Activated naive CD8-positive, alpha-beta T cell treated with anti-CD3 and anti-CD28 coated beads, Interleukin-2, amount 50 U/mL, for 24 hours (primary cell): ENCODE measurements around the gene POLR3A.
A peak's percentile ranks its signal among the peaks of the same experiment; 100 is the strongest.

Experiments
- ATAC-seq: fragments of 150-1000 bp; cut with Tn5 transposase; one replicate; pipeline ENCODE4 v1.10.0; 2021
- DNase-seq: peaks from one replicate; pipeline ENCODE4 v3.0.0; 2021
- H3K27ac Mint-ChIP-seq: one replicate; pipeline ENCODE4 v1.8.0; 2021; ENCODE audit warnings: mild to moderate bottlenecking, mixed read lengths
- H3K27me3 Mint-ChIP-seq: one replicate; pipeline ENCODE4 v1.8.0; 2021; ENCODE audit warnings: mixed read lengths
- H3K36me3 Mint-ChIP-seq: one replicate; pipeline ENCODE4 v1.8.0; 2021; ENCODE audit warnings: low read depth, mixed read lengths
- H3K4me1 Mint-ChIP-seq: one replicate; pipeline ENCODE4 v1.8.0; 2021; ENCODE audit warnings: mixed read lengths
- H3K4me3 Mint-ChIP-seq: one replicate; pipeline ENCODE4 v1.8.0; 2021; ENCODE audit warnings: mild to moderate bottlenecking, moderate library complexity, mixed read lengths
- H3K9me3 Mint-ChIP-seq: one replicate; pipeline ENCODE4 v1.8.0; 2021; ENCODE audit warnings: mixed read lengths

The POLR3A gene

DNA sequence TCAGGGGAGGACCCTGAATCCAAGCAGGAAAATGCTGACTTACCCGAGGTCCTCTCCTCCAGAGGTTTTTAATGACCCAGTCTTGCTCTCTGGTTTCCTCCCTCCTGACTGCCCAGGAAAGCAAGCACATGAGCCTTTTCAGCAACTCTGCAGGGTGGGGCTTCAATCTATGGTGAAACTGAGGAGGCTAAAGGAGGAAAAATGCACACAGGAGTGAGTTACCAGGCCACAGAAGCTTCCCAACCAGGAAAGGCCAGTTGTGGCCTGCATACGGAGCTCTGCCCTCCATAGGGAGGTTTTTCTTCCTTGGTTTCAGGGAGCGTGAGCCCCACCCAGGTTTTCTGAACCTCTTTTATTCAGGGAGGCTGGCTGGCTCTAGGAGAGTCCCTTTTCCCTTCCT lies 88.7 kb downstream of the POLR3A start:
- Mint-ChIP-seq H3K4me3 (no peak overlapping the region), H3K27me3 (peaks cover 3% of the 10 kb centered on the region), H3K36me3 (no peaks in the 10 kb centered on the region), H3K4me1 (peaks cover 5% of the 10 kb centered on the region), H3K27ac (no peak overlapping the region), H3K9me3 (no peaks in the 10 kb centered on the region)
- DNase-seq, result no peak
- no peak for ATAC-seq

DNA sequence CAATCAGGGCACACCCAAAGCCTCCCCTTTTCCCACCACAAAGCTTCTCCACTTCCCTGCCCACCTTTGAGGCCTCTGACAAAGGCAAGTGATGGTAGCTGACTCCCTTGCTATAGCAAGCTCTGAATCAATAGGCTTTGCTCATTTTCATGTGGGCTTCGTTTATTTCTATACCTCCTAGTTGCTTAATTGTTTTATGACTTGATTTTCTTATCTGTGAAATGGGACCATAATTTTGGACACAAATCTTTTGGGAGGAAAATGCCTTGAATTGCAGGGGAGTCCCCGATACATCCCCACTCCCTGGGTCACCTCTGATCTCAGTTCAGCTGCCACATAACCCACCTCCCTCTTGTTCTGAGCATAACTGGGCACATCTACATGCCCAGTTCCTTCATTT lies 89.1 kb downstream of the POLR3A start:
- no peaks in the 10 kb centered on the region for H3K36me3 Mint-ChIP-seq
- peaks cover 2% of the 10 kb centered on the region for H3K27me3 Mint-ChIP-seq
- no peak overlapping the region for H3K27ac Mint-ChIP-seq
- peaks cover 5% of the 10 kb centered on the region for H3K4me1 Mint-ChIP-seq
- no peak for ATAC-seq
- no peak overlapping the region for H3K4me3 Mint-ChIP-seq
- DNase-seq, result no peak
- H3K9me3 Mint-ChIP-seq, result no peaks in the 10 kb centered on the region

DNA sequence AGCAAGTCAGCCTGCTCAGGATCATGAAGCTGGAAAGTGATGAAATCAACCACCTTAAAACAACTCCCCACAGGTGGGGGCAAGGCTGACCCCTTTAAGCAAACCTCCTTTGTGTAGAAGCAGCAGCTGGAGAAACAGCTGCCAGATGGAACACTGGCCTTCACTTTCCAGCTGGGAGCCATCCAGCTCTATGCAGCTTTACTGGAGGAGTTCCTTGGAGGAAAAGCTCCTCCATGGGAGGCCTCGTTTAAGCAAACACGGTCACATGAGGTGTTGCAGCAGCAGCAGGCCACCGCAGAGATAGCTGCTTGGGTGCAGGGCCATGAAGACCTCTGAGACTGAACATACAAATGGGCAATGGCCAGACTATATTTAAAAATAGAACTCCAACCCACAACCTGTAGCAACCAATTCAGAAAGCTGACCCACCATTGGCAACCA lies 89.7 kb downstream of the POLR3A start:
- H3K9me3 Mint-ChIP-seq, result no peaks in the 10 kb centered on the region
- DNase-seq (no peak), ATAC-seq (no peak)
- H3K36me3 Mint-ChIP-seq, result no peaks in the 10 kb centered on the region
- peaks cover 5% of the 10 kb centered on the region for H3K4me1 Mint-ChIP-seq
- H3K27me3 Mint-ChIP-seq, result no peaks in the 10 kb centered on the region
- no peak overlapping the region for H3K27ac Mint-ChIP-seq
- H3K4me3 Mint-ChIP-seq, result no peak overlapping the region

DNA sequence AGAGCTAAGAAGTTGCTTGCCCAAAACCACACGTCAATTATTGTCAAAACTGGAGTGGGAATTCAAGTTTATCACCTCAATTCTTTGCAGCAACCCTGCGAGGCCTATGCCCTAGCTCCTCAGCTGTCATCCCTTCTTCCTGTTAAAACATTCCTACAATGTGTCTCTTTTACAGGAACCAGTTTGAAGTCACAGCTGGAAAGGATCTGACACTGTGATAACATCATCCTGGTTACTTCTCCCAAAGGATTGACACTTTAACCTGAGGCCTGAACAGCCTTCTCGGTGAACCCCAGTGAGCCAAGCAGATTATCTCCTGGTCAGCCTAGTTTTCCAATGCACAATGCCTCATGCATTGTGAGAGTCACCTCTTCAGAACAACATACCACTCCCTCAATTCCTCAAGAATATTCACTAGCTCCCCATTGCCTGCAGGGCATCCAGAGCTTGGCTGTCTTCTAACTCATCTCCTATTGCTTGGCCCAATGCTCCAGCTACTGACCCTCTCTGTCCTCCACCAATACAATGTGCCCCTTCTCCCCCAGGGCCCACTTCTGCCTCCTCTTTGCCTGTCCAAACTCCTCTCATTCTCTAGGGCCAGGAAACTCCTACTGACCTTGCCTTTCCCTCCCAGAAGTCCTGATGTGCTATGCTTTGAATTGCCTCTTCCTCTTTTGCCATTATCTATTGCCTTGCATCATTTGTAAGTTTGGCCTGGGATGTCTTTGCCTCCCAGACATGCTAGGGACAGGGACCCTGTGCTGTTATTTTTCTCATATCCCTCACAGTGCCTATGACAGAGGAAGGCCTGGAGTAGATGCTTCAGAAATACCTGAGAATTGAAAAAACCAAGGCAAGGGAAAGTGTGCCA lies 92.4 kb downstream of the POLR3A start:
- no peaks in the 10 kb centered on the region for H3K27me3 Mint-ChIP-seq
- no peaks in the 10 kb centered on the region for H3K9me3 Mint-ChIP-seq
- H3K4me3 Mint-ChIP-seq, result no peak overlapping the region
- DNase-seq (no peak), ATAC-seq (no peak)
- H3K27ac Mint-ChIP-seq, result no peak overlapping the region
- H3K4me1 Mint-ChIP-seq, result peaks cover 2% of the 10 kb centered on the region
- no peaks in the 10 kb centered on the region for H3K36me3 Mint-ChIP-seq

GRCh38 chr10:77932016-77932715 lies 97.1 kb downstream of the POLR3A start:
- H3K9me3 Mint-ChIP-seq, result no peaks in the 10 kb centered on the region
- ATAC-seq (no peak), DNase-seq (no peak)
- H3K36me3 Mint-ChIP-seq, result no peaks in the 10 kb centered on the region
- peaks cover 7% of the 10 kb centered on the region for H3K4me1 Mint-ChIP-seq
- no peak overlapping the region for H3K4me3 Mint-ChIP-seq
- no peak overlapping the region for H3K27ac Mint-ChIP-seq
- peaks cover 25% of the 10 kb centered on the region for H3K27me3 Mint-ChIP-seq

GRCh38 chr10:77927402-77928246 lies 101.7 kb downstream of the POLR3A start:
- peak; percentile 3 for DNase-seq
- H3K27ac Mint-ChIP-seq, result peak overlapping the region; percentile 42

DNA sequence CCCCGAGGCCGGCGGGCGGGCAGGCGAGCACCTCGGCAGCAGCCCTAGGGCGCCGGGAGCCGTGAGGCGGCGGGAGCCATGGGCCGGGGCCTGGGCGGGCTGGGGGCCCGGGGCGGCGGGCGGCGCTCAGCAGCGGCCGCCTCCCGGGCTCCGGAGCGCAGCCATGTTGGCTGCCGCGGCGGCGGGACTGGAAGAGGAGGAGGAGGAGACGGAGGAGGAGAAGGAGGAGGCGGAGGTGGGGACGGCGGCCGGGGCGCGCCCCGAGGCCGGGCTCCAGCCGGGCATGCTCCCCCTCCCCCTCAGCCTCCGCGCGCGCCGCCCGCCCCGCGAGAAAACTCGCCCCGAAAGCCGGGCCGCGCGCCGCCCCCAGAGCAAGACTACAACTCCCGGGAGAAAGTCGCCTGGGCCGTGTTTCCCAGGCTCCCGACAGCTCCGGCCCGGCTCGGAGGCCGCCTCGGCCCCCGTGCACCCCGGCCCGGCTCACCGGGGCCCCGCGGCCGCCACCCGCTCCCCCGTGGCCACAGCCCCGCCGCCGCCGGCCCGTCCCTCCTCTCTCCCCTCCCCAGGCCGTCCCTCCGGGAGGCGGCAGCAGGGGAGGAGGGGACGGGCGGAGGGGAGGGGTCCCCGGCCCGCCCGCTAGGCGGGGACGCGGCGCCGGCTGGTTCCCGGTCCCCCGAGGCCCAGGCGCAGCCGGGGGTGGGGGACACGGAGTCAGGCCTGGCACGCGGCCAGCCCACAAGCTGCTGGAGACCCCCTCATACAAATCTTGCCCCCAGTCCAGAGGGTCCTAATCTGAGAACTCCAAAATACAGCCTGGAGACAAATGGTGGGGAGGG lies 102.5 kb downstream of the POLR3A start, which contains the start of gene DLG5:
Gene DLG5 (minus strand): TSS at position 190 of the 836 bp plus-strand sequence. CDS start 235 bp downstream, outside the sequence.
- Mint-ChIP-seq H3K36me3 (no peaks in the 10 kb centered on the region), H3K4me1 (peaks cover 8% of the 10 kb centered on the region), H3K27me3 (peaks cover 45% of the 10 kb centered on the region), H3K4me3 (peak within 1 kb of the TSS; percentile 71), H3K27ac (peak within 1 kb of the TSS; percentile 42), H3K9me3 (no peaks in the 10 kb centered on the region)
- DNase-seq (peak; percentile 32), ATAC-seq (peak; percentile 42)

More at GRCh38 chr10:77927402-77928246, 101.7 kb downstream of the POLR3A start:
- Mint-ChIP-seq H3K27me3 (peaks cover 43% of the 10 kb centered on the region), H3K4me3 (peak overlapping the region; percentile 71), H3K36me3 (no peaks in the 10 kb centered on the region), H3K9me3 (no peaks in the 10 kb centered on the region), H3K4me1 (peaks cover 8% of the 10 kb centered on the region)
- ATAC-seq, result no peak

DNA sequence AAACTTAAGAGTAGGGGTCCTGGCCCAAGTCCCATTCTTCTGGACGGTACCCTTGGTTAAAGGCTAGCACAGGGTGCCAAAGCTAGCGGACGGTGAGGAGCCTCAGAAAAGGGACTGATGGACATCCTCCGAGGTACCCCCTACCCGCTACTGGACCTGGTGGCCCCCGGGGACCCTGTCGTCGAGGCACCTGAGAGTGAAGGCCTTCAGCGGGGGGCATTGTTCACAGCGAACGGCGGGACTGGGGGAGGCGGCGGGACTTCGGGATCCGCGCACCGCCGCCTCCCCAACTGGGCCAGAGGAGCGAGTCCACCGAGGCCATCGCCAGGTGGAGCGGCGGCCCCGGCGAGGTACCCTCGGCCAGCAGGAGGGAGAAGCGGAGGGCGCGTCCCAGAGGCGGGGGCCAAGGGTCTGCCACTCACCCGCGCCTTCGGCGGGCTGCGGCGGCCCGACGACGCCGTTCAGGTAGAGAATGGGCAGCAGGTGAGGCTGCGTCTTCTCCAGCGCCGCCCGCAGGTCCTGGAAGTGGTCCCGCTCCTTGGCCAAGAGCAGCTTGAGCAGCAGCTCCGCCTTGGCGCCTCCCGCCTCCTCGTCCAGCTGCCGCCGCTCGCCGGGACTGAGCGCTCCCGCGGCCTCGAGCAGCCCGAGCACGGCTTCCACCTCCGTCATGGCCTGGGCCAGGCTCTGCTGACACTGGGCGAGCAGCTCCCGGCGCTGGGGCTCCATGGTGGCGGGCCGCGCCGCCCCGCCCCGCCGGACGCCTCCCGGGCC lies 103.3 kb downstream of the POLR3A start:
- Mint-ChIP-seq H3K36me3 (no peaks in the 10 kb centered on the region), H3K27ac (no peak overlapping the region), H3K4me1 (peaks cover 8% of the 10 kb centered on the region), H3K4me3 (peak overlapping the region; percentile 39), H3K27me3 (peaks cover 45% of the 10 kb centered on the region), H3K9me3 (no peaks in the 10 kb centered on the region)
- DNase-seq (peak; percentile 32), ATAC-seq (peak; percentile 75)

DNA sequence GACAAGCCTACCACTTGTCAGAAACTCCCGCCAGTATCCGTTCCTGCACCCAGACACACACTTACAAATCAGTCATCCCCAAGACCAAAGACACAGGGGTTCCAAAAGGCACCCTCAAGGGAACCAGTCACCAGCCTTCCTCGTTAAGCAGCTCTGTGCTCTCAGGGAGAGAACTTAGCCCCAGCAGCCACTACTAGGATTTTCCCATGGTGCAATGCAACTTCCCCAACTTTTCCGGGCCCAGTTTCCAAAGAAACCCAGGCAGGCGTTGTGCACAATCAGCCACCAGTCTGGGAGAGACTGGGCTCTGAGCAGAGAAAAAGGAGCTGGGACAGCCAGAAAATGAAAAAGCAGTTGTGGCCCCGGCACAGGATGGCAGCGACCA lies 103.9 kb downstream of the POLR3A start:
- no peak overlapping the region for H3K27ac Mint-ChIP-seq
- H3K9me3 Mint-ChIP-seq, result no peaks in the 10 kb centered on the region
- H3K36me3 Mint-ChIP-seq, result no peaks in the 10 kb centered on the region
- H3K4me3 Mint-ChIP-seq, result peak overlapping the region; percentile 39
- DNase-seq, result no peak
- H3K27me3 Mint-ChIP-seq, result peaks cover 45% of the 10 kb centered on the region
- ATAC-seq, result no peak
- peaks cover 8% of the 10 kb centered on the region for H3K4me1 Mint-ChIP-seq

GRCh38 chr10:77922566-77923179 lies 106.6 kb downstream of the POLR3A start:
- H3K36me3 Mint-ChIP-seq, result no peaks in the 10 kb centered on the region
- ATAC-seq (no peak), DNase-seq (no peak)
- no peak overlapping the region for H3K27ac Mint-ChIP-seq
- H3K4me3 Mint-ChIP-seq, result no peak overlapping the region
- H3K27me3 Mint-ChIP-seq, result peaks cover 31% of the 10 kb centered on the region
- peaks cover 8% of the 10 kb centered on the region for H3K4me1 Mint-ChIP-seq
- no peaks in the 10 kb centered on the region for H3K9me3 Mint-ChIP-seq

DNA sequence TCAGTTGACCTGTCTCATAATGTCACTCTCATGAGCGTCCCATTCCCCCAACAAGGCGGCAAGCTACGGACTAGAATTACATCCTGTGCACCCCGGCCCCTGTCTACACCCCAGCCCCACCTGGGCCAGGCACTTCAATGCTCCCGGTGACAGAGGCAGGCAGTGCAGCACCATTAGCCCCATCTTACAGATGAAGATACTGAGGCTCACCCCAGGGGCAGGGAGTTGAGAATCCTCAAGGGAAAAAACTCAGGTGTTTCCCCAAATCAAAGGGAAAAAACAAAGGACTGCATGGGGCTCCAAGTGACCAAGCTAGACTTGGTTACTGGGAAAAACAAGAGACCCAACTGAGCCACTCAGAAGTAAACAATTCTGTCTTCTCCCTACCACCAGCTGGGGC lies 107.3 kb downstream of the POLR3A start:
- no peak for ATAC-seq
- H3K36me3 Mint-ChIP-seq, result no peaks in the 10 kb centered on the region
- no peak overlapping the region for H3K27ac Mint-ChIP-seq
- peaks cover 3% of the 10 kb centered on the region for H3K4me1 Mint-ChIP-seq
- DNase-seq, result no peak
- H3K4me3 Mint-ChIP-seq, result no peak overlapping the region
- H3K9me3 Mint-ChIP-seq, result no peaks in the 10 kb centered on the region
- H3K27me3 Mint-ChIP-seq, result peaks cover 25% of the 10 kb centered on the region

DNA sequence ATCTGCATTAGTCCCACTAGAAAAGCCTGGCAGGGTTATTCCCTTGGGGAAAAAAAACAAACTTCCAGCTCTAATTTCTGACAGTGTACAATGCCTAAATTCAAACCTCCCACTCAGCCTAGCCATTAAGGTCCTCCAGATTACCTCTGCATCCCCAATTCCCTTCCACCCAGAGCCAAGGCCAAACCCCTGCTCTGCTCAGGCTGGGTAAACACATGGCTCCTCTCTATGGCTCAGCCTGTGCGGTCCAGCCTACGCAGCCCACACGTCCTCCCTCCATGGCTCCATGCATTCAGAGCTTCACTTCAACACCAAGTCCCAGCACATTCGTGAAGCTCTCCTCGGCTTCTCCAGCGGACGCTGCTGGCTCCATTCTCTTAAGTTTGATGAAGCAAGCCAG lies 107.9 kb downstream of the POLR3A start:
- ATAC-seq, result no peak
- Mint-ChIP-seq H3K4me3 (no peak overlapping the region), H3K9me3 (no peaks in the 10 kb centered on the region), H3K27me3 (peaks cover 25% of the 10 kb centered on the region), H3K4me1 (peaks cover 3% of the 10 kb centered on the region), H3K36me3 (no peaks in the 10 kb centered on the region), H3K27ac (no peak overlapping the region)
- no peak for DNase-seq

DNA sequence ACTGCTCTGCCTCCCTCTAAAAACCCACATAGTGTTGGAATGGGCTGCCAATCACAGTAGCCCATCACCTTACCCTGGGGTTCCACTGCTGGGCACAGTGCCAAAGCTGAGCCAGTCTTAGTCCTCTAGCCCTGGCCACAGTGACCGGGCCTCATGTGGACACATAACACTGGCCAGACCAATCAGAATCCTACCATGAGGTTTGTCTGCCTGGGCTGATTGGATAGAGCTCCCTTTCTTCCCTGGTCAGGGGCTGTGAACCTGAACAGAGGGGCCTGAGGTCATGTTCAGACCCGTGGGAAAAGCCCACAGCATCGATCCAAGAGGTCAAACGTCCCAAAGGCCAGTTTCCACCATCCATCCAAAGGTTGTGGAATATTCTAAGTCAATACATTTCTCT lies 108.8 kb downstream of the POLR3A start:
- no peak for DNase-seq
- Mint-ChIP-seq H3K27ac (no peak overlapping the region), H3K4me3 (no peak overlapping the region), H3K4me1 (peaks cover 3% of the 10 kb centered on the region), H3K9me3 (no peaks in the 10 kb centered on the region), H3K27me3 (peaks cover 24% of the 10 kb centered on the region), H3K36me3 (no peaks in the 10 kb centered on the region)
- ATAC-seq, result no peak
